ENCODE measurements around the gene TEPSIN. TPM values are rescaled to one million over a fixed set of nuclear protein-coding genes. Genes with fewer than 3 reads are reported as not detected.

TEPSIN gene
- total RNA-seq, 2 experiments from 2014 or later: 71.1 to 78.8 TPM

DNA sequence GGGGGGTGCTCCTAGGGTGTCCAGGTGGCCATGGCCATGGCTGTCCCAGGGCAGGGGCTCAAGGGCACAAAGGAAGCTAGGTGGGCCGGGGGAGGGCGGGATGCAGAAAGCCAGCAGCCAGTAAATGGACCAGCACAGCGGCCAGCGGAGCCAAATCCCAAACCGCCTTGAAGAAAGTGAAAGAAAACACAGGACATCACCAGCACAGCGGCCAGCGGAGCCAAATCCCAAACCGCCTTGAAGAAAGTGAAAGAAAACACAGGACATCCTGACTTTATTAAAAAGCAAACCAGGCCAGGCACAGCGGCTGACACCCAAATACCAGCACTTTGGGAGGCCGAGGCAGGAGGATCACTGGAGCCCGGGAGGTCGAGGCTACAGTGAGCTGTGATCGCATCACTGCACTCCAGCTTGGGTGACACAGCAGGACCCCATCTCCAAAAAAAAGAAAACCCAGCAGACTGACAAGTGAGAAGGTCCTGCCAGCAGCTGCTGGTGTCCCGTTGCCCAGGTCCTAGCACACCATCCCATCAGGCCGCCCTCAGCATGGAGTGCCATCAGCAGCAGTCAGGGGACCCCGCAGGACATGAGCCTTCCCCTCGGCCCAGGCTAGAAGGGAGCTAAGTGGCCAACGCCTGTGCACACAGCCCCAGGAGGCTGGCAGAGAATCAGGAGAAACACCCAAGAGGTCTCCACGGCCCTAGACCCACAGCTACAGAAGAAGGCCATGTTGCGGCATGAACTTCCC is 39.3 kb upstream of the TEPSIN start:
- no peak for ATAC-seq (ENCODE audit: low read depth)
- POLR2A ChIA-PET: no interaction called here

DNA sequence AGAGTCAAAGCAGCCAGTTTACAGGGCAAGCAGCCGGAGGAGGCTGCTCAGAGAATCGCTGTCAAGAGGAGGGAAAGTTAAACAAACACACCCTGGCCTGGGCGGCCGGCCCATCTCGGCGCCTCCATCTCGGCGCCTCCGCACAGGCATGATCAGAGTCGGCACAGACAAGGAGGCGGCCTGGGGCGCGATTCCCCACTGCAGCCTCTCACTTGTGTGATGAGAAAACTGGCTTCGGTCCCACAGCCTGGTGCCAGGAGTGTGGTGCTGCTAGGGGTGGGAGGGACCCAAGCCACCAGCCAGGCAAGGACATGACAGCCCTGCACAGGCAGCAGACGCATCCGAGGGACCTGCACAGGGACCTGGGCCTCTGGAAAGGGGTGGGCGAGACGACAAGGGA is 38.6 kb upstream of the TEPSIN start:
- POLR2A ChIA-PET: no interaction called here
- Mint-ChIP-seq H3K27ac (no peak overlapping the region), H3K4me1 (peaks cover 5% of the 10 kb centered on the region), H3K27me3 (no peaks in the 10 kb centered on the region), H3K36me3 (peaks cover 15% of the 10 kb centered on the region), H3K4me3 (no peak overlapping the region), H3K9me3 (no peaks in the 10 kb centered on the region)
- ATAC-seq (ENCODE audit: low read depth) (no peak), DNase-seq (no peak)

More for the DNA sequence above, 39.3 kb upstream of the TEPSIN start:
- Mint-ChIP-seq H3K27ac (no peak overlapping the region), H3K4me3 (no peak overlapping the region), H3K4me1 (no peaks in the 10 kb centered on the region), H3K27me3 (no peaks in the 10 kb centered on the region), H3K9me3 (no peaks in the 10 kb centered on the region), H3K36me3 (peaks cover 11% of the 10 kb centered on the region)
- DNase-seq: no peak

DNA sequence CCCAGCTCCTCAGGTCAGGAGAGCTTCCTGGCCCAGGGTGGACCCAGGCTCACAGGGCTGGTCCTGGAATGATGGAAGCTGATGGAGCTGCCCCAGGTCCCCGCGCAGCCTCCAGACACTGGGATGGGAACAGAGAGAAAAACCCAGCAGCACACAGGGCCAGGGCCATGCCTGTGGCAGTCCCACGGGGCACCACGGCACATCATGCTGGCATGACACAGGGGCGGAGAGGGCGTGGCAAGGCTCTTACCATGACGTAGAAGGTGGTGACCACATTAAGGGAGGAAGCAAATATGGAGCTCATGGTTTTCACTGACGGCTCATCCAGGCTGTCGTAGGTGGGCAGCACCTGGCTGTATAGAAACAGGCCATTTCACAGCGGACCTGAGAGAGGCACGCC is 37.9 kb upstream of the TEPSIN start:
- H3K36me3 Mint-ChIP-seq: peaks cover 15% of the 10 kb centered on the region
- H3K4me1 Mint-ChIP-seq: peaks cover 5% of the 10 kb centered on the region
- DNase-seq: no peak
- no peaks in the 10 kb centered on the region for H3K9me3 Mint-ChIP-seq
- no peak overlapping the region for H3K27ac Mint-ChIP-seq
- no peak overlapping the region for H3K4me3 Mint-ChIP-seq
- POLR2A ChIA-PET: no interaction called here
- no peaks in the 10 kb centered on the region for H3K27me3 Mint-ChIP-seq
- no peak for ATAC-seq (ENCODE audit: low read depth)

DNA sequence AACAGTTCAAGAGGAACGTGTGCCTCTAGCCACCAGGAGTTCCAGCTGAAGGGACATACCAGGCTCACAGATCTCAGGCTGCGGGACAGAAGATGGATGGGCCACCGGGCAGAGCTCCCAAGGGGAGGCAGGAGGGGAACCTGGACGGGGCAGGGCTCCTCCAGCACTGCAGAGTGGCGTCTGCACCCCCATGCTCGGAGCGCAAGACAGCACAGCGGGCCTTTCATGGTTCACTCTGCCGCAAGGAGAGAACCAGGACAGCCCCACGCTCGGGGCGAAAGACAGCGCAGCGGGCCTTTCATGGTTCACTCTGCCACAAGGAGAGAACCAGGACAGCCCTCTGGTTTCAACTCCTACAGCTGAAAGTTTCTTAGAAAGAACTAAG is 35.6 kb upstream of the TEPSIN start:
- H3K4me1 Mint-ChIP-seq: peaks cover 5% of the 10 kb centered on the region
- POLR2A ChIA-PET: no interaction called here
- DNase-seq (no peak), ATAC-seq (ENCODE audit: low read depth) (no peak)
- no peaks in the 10 kb centered on the region for H3K27me3 Mint-ChIP-seq
- H3K27ac Mint-ChIP-seq: no peak overlapping the region
- no peaks in the 10 kb centered on the region for H3K9me3 Mint-ChIP-seq
- no peak overlapping the region for H3K4me3 Mint-ChIP-seq
- H3K36me3 Mint-ChIP-seq: peaks cover 12% of the 10 kb centered on the region

DNA sequence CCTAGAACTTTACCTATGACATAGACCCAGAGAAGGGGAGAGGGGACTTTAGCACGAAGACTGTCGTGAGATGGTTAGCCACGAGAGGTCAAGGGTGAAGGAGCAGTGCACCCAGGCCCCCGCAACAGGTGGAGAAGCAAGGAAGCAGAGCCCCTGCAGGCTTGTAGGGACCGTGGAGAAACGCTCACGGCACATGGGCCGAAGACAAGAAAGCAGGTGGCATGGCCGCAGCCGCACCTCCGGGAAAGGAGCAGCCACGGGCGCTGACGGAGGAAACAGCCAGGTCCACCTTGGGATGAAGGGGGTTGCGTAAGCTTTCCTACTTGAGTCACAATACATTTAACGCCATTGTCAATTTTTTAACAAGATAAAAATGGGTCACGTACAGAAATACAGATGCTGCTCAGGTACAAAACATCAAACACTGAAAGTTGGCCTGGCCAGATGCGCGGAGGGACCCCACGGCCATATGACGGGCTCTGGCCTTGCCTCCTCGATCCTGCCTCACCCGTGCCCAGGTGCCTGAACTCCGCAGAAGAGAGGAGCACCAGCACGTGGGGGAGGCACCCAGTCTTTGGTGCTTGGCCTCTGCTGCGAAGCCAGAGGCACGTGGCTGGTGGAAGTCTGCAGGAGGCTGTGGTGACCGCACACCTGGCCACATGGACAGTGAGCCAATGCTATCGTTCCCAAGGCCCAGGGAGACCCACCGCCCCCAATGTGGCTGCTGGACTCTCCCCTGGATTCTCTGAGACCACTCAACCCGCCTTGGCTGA is 35.0 kb upstream of the TEPSIN start:
- H3K9me3 Mint-ChIP-seq: no peaks in the 10 kb centered on the region
- H3K36me3 Mint-ChIP-seq: peaks cover 13% of the 10 kb centered on the region
- no peak overlapping the region for H3K4me3 Mint-ChIP-seq
- DNase-seq (no peak), ATAC-seq (ENCODE audit: low read depth) (no peak)
- no peaks in the 10 kb centered on the region for H3K27me3 Mint-ChIP-seq
- H3K4me1 Mint-ChIP-seq: peaks cover 5% of the 10 kb centered on the region
- POLR2A ChIA-PET: no interaction called here
- no peak overlapping the region for H3K27ac Mint-ChIP-seq

DNA sequence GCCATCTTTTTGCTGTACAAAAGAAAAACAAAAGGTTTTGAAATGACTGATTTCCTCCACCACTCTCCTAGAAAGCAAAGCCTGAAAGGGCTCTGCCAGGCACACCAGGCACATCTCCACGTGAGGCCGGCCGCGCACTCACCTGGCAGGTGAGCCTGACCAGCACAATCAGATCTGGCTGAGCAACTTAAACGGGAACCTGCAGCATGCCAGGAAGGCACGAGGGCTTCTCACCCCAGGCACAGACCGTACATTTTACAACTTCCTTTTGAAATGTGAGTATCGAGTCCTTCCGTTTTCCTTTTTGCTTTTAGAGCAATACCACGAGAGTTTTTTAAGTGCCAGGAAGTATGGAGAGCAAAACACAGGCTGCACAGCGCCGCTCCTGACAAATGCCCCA is 33.8 kb upstream of the TEPSIN start:
- Mint-ChIP-seq H3K4me3 (no peak overlapping the region), H3K27ac (peak overlapping the region; percentile 80), H3K36me3 (peaks cover 16% of the 10 kb centered on the region), H3K27me3 (no peaks in the 10 kb centered on the region), H3K4me1 (peaks cover 5% of the 10 kb centered on the region), H3K9me3 (no peaks in the 10 kb centered on the region)
- POLR2A ChIA-PET: no interaction called here
- ATAC-seq (ENCODE audit: low read depth) (no peak), DNase-seq (no peak)

DNA sequence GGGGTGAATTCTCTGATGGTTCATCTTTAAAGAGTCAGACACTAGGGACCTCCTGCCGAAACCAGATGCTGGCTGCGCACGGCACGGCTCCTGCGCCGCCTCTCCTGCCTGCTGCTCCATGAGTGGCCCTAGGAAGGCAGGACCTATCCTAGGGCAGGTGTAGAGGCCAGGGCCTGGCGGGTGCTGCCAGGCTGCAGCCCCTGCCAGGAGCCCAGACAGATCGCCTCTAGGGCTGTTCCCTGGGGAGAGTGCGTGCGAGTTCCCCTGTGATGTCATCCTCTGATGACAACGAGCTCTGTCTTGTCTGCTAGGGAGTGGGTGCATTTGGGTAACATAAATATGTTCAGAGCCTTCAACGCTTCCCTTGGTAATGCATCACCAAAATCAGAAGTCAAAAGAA is 32.4 kb upstream of the TEPSIN start:
- Mint-ChIP-seq H3K27ac (no peak overlapping the region), H3K36me3 (peaks cover 19% of the 10 kb centered on the region)
- POLR2A ChIA-PET: no interaction called here

DNA sequence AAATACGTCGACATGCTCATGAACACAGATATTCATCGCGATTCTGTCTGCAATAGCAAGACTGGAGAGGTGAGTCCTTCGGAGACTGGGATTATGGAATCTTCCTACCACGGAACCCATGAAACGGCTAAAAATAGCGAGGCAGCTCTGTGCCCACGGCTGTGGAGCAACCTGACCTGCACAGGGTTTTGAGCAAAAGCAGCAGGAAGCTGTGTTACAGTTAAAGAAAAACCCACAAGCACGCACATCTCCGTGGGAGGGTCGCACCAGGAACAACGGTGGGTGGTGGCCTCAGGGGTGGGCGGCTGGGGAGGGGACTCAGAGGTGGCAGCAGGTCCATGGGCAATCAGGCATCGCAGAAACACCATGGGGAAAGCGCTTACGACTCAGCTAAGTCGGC is 31.4 kb upstream of the TEPSIN start:
- Mint-ChIP-seq H3K27me3 (no peaks in the 10 kb centered on the region), H3K4me3 (no peak overlapping the region), H3K9me3 (no peaks in the 10 kb centered on the region), H3K27ac (no peak overlapping the region), H3K36me3 (peaks cover 18% of the 10 kb centered on the region), H3K4me1 (peaks cover 5% of the 10 kb centered on the region)
- POLR2A ChIA-PET: no interaction called here
- DNase-seq: no peak
- ATAC-seq (ENCODE audit: low read depth): no peak

More for the DNA sequence above, 32.4 kb upstream of the TEPSIN start:
- Mint-ChIP-seq H3K27me3 (no peaks in the 10 kb centered on the region), H3K4me1 (peaks cover 5% of the 10 kb centered on the region), H3K4me3 (no peak overlapping the region), H3K9me3 (no peaks in the 10 kb centered on the region)
- ATAC-seq (ENCODE audit: low read depth) (no peak), DNase-seq (no peak)

DNA sequence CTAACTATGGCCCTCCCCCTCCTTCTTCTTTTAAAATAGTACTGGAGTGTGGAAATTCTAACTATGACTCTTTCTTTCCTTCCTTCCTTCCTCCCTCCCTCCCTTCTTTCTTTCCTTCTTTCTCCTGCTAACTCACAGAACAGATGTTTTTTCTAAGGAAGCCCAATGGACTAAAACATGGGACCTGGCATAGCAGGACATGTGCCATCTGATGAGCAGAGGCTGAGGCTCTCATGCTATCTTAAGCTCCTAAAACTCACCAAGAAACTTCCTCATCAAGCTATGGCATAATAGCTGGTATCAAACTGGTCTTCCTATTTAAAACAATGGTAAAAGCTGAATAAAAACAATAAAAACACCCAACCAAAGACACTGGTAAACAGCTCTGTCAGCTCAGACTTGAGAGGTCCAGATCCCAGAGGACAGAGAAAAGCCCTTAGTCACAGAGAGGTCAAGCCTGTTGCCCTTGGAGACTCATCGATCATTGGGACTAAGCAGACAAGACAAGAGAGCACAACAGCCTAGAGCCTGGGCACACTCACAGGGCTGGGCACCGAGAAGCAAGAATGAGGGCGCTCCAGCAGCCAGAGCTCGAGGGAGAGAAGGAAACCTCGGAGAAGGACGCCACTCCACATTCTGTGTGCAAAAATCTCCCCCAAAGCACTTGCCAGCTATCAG is 28.7 kb upstream of the TEPSIN start:
- Mint-ChIP-seq H3K36me3 (peaks cover 13% of the 10 kb centered on the region), H3K27me3 (no peaks in the 10 kb centered on the region), H3K4me1 (peaks cover under 1% of the 10 kb centered on the region), H3K4me3 (no peak overlapping the region), H3K27ac (no peak overlapping the region), H3K9me3 (no peaks in the 10 kb centered on the region)
- no peak for DNase-seq
- POLR2A ChIA-PET: interaction anchor here (0.5 kb wide), 1 partner anchor 286 kb away, joined by 3 read pairs; no protein-coding TSS in a partner anchor
- ATAC-seq (ENCODE audit: low read depth): no peak

DNA sequence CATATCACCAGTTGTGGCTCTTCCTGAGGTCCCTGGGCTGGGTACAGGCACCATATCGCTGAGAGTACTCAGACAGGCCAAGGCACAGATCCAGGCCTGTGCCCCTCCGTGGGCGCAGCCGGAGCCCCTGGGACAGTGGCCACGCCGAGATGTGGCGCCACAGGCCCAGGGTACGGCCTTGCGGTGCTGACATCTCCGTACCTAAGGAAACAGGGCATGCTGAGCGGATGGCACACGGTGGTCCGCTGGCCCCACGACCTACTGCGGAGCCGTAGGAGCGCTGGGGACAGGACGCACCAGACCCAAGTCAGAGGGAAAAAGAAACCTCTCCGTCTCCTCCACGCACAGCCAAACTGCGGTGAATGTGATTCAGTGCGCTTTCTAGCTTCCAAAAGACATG is 26.7 kb upstream of the TEPSIN start:
- H3K36me3 Mint-ChIP-seq: peaks cover 12% of the 10 kb centered on the region
- no peak overlapping the region for H3K4me3 Mint-ChIP-seq
- H3K9me3 Mint-ChIP-seq: no peaks in the 10 kb centered on the region
- no peaks in the 10 kb centered on the region for H3K27me3 Mint-ChIP-seq
- ATAC-seq (ENCODE audit: low read depth) (no peak), DNase-seq (no peak)
- no peaks in the 10 kb centered on the region for H3K4me1 Mint-ChIP-seq
- H3K27ac Mint-ChIP-seq: no peak overlapping the region
- POLR2A ChIA-PET: no interaction called here

DNA sequence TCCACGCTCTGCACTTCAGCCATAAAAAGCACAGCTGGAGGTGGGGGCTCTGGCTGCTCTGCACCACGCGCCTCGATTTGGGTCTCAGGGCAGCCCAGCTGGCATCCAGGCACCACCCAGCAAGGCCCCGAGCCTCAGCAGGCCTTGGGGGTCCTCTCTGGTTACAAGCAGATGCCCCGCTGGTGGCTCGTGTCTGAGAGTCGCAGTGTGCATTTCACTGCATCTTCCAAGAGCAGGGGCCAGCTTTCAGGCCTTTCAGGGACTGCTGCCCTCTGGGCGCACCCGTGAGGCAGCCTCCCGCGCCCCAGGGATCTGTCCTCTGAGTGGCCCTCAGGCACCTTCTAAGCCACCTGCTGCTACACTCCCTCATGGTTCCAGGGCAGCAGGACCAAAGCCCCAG is 25.8 kb upstream of the TEPSIN start:
- Mint-ChIP-seq H3K9me3 (no peaks in the 10 kb centered on the region), H3K4me3 (no peak overlapping the region), H3K27me3 (no peaks in the 10 kb centered on the region), H3K27ac (no peak overlapping the region), H3K36me3 (peaks cover 12% of the 10 kb centered on the region), H3K4me1 (no peaks in the 10 kb centered on the region)
- POLR2A ChIA-PET: no interaction called here
- DNase-seq: no peak
- no peak for ATAC-seq (ENCODE audit: low read depth)

DNA sequence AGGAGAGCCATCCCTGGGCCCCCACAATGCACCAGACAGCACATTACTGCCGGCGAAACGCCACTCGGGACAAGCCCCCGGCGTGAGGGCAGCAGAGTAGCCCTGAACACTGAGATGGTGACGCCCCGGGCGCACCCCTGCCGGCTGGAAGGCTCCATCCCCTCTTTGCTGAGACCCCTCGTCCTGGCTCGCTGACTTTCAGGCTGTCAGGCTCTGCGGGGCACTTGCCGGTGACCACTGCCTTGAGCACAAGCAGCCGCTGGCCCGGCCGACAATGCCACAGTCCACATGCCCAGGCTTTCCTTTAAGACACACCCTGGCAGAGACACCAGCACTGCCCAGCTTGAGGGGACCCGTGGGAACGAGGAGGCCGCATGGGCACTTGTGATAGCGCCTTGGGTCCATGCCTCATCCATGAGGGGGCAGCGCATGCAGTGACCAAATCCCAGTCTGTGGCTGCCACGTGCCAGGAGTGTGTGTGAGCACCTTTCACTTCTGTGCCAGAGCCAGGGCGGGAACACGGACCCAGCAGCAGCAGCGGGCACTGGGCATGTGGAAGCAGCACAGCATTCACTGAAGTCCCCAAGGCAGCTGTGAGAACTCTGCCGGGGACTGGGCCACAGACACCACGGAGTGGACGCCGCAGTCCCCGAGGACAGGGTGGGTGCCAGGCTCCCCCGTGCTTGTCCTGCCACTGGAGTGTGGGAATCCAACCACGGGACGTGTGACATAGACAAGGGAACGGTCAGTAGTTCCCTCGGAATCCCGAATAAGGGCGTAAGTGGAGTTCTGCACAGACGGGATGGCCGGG is 24.7 kb upstream of the TEPSIN start:
- Mint-ChIP-seq H3K4me3 (no peak overlapping the region), H3K36me3 (peaks cover 9% of the 10 kb centered on the region), H3K9me3 (no peaks in the 10 kb centered on the region), H3K4me1 (no peaks in the 10 kb centered on the region), H3K27me3 (no peaks in the 10 kb centered on the region), H3K27ac (no peak overlapping the region)
- POLR2A ChIA-PET: no interaction called here
- ATAC-seq (ENCODE audit: low read depth): no peak
- DNase-seq: no peak

DNA sequence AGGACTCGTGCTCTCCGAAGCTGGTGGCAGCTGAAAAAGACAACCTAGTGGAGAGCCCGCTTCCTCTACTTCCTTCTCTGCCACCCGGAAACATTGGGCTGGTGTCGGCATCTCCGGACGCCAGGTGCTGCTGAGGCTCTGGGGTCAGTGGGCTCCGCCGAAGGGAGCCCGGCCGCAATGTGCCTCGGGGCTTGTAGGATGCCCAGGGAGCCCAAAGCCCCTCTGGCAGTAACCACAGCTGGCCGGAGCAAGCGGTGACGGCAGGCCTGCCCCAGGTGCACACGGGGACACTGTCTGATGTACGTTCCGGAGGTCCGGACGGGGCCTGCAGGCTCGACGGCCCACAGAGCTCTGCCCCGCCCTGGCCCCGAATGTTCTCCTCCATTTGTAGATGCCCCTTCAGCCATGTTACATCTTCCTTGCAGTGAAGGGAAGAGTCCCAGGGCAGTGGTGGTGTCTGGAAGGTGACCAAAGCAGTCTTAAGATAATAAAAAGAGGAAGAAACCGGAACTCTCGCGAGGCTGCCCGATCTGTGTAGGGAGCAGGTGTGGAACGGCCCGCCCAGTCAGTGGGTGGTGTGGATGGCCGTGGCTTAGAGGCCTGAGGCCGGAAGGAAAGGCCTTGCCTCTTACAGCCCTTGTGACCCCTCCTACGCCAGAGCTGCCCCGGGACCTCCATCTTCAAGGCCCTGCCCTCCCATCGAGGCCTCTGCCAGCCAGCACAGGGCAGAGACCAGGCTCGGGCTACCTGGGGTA is 22.9 kb upstream of the TEPSIN start:
- POLR2A ChIA-PET: no interaction called here
- H3K27me3 Mint-ChIP-seq: no peaks in the 10 kb centered on the region
- H3K4me3 Mint-ChIP-seq: no peak overlapping the region
- H3K4me1 Mint-ChIP-seq: no peaks in the 10 kb centered on the region
- H3K9me3 Mint-ChIP-seq: no peaks in the 10 kb centered on the region
- no peak for ATAC-seq (ENCODE audit: low read depth)
- no peak for DNase-seq
- H3K27ac Mint-ChIP-seq: no peak overlapping the region
- H3K36me3 Mint-ChIP-seq: peaks cover 3% of the 10 kb centered on the region

All from activated naive CD8-positive, alpha-beta T cell treated with anti-CD3 and anti-CD28 coated beads, Interleukin-2, amount 10 ng/mL, durations not matched to agents 7 days and 5 days (primary cell).